ENCODE data around the gene GDPD3.

GRCh38 chr16:30063278-30063892 is 50.0 kb downstream of the GDPD3 start:
- TF ChIP-seq POLR2AphosphoS5 (IDR thresholded peaks at IDR 0.05; ENCODE audit: low read depth, low read length) (no peak), POLR2A (IDR thresholded peaks at IDR 0.05; ENCODE audit: low read depth, low read length) (no peak), TAF1 (IDR thresholded peaks at IDR 0.05; ENCODE audit: borderline replicate concordance, low read depth, low read length) (no peak)

Measured in GM12892 (cell line).